Measurements from ENCODE around the gene PACSIN3. TPM values are rescaled to one million over a fixed set of nuclear protein-coding genes. Genes with fewer than 3 reads are reported as not detected.

The PACSIN3 gene
- total and polyA plus RNA-seq, 2 of the 8 experiments (the other 6 are each of a cell fraction or from before 2014, with no cell fraction given), result 23.8 to 47.2 TPM

- TF ChIP-seq HDAC2 (IDR thresholded peaks at IDR 0.05; ENCODE audit: borderline replicate concordance in 1 of 2, low read depth in 2 of 2, low read length in 2 of 2) (no peak), EGR1 (IDR thresholded peaks at IDR 0.05; ENCODE audit: borderline replicate concordance, low read depth, low read length) (no peak), NRF1 (IDR thresholded peaks at IDR 0.05; ENCODE audit: low read depth, low read length) (no peak), KDM5A (IDR thresholded peaks at IDR 0.05; ENCODE audit: low read length) (no peak), ZNF274 (IDR thresholded peaks at IDR 0.05; ENCODE audit: borderline replicate concordance, extremely low read depth, low read length) (no peak), BRCA1 (IDR thresholded peaks at IDR 0.05; ENCODE audit: low read depth, low read length) (no peak), RBBP5 (IDR thresholded peaks at IDR 0.05; ENCODE audit: borderline replicate concordance, low read depth, low read length) (no peak), CHD1 (IDR thresholded peaks at IDR 0.05; ENCODE audit: low read depth, low read length) (no peak)
These were observed 30.4 kb downstream of the PACSIN3 start (continued) for GRCh38 chr11:47155879-47156278.
